Gastroesophageal sphincter (tissue), 3 donors: Measurements from ENCODE around the gene PREP.

Experiments
- CTCF ChIP-seq, 4 experiments: fragments of 200-600 bp in 2 of 4; fragments of 450-650 bp in 2 of 4; sonication (generic) in 1 of 4; IDR thresholded peaks; one replicate each; pipeline ENCODE4 v1.5.1; 2017 to 2019; ENCODE audit warnings: antibody characterized with exemption in 4 of 4, mild to moderate bottlenecking in 2 of 4, moderate library complexity in 2 of 4
- EP300 ChIP-seq: sonication (generic); formaldehyde crosslinking; IDR thresholded peaks from one replicate; pipeline ENCODE4 v1.6.1; 2017; ENCODE audit warnings: antibody characterized with exemption, mild to moderate bottlenecking
- POLR2A ChIP-seq, 2 donors: fragments of 450-650 bp; IDR thresholded peaks; one replicate each; pipeline ENCODE4 v1.6.1; 2017; ENCODE audit warnings: antibody characterized with exemption in 2 of 2, mild to moderate bottlenecking in 2 of 2, moderate library complexity in 1 of 2
- POLR2AphosphoS5 ChIP-seq: sonication (generic); formaldehyde crosslinking; IDR thresholded peaks from one replicate; pipeline ENCODE4 v1.6.1; 2017; ENCODE audit warnings: antibody characterized with exemption

DNA sequence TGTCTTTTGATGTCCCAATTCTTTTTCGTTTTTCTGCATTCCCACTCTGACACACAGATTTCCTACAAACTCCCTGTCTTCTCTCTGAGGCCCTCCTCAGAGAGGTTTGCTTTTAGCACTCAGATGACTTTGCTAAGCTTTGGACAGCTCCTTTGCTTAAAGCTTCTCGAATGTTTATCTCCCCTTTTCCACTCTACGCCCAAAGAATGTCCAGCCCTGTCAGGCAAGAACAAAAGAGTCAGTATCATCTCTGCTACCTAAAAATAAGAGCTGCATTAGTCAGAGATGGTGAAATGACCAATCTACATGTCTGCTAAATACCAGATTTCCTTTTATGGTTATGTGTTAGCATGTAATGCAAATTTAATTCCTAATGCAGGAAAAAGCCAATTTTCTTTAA lies 56.8 kb downstream of the PREP start:
- TF ChIP-seq CTCF (IDR thresholded peaks at IDR 0.05): no peak
- TF ChIP-seq POLR2A (IDR thresholded peaks at IDR 0.05): no peak
- TF ChIP-seq EP300: no peak
- TF ChIP-seq POLR2AphosphoS5: no peak
